Measurements from ENCODE around the gene TGFBI.

DNA sequence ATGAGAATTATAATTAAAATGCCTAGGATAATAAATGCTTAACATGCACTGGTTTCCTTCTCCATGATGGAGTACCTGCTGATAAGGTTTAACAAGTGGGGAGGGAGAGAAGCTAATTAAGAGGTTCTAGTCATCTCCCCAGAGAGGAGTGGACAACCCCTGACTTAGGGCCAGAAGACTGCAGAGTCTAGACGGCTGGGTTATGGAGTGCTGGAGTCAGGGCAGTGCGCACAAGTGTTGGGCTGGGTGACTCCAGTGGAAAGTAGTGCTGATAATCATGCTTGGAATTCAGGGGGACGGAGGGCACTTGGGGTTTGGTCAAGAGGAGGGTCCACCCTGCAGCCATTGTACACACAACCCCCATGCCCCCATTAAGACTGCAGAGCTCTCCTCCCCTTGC lies 32.8 kb upstream of the TGFBI start:
- TF ChIP-seq, protein P1, sequence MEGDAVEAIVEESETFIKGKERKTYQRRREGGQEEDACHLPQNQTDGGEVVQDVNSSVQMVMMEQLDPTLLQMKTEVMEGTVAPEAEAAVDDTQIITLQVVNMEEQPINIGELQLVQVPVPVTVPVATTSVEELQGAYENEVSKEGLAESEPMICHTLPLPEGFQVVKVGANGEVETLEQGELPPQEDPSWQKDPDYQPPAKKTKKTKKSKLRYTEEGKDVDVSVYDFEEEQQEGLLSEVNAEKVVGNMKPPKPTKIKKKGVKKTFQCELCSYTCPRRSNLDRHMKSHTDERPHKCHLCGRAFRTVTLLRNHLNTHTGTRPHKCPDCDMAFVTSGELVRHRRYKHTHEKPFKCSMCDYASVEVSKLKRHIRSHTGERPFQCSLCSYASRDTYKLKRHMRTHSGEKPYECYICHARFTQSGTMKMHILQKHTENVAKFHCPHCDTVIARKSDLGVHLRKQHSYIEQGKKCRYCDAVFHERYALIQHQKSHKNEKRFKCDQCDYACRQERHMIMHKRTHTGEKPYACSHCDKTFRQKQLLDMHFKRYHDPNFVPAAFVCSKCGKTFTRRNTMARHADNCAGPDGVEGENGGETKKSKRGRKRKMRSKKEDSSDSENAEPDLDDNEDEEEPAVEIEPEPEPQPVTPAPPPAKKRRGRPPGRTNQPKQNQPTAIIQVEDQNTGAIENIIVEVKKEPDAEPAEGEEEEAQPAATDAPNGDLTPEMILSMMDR (IDR thresholded peaks at IDR 0.05), result no peak
- no peak for TF ChIP-seq POLR2A (IDR thresholded peaks at IDR 0.05)

Data from adrenal gland (tissue), 5 donors.